Measurements from ENCODE around the gene ELF5. TPM values are rescaled to one million over a fixed set of nuclear protein-coding genes. Genes with fewer than 3 reads are reported as not detected.

The ELF5 gene
- polyA plus RNA-seq, 1 donor from 2014 or later, result not detected

- Histone ChIP-seq H3K27me3 (ENCODE audit: insufficient read depth, low read depth, low read length) (no peaks in the 10 kb centered on the region), H3K27ac (ENCODE audit: low read length) (no peak overlapping the region), H3F3A (ENCODE audit: insufficient read depth, low read length, poor library complexity, severe bottlenecking) (no peaks in the 10 kb centered on the region), H3K9ac (ENCODE audit: low read length) (no peak overlapping the region), H3K9me3 (ENCODE audit: low read length) (peaks cover 4% of the 10 kb centered on the region), H3K9me2 (ENCODE audit: insufficient read depth, low read length) (no peaks in the 10 kb centered on the region), H3K36me3 (ENCODE audit: insufficient read depth, low read length) (no peaks in the 10 kb centered on the region), H3K4me3 (ENCODE audit: low read length) (no peak overlapping the region), H4K20me1 (ENCODE audit: insufficient read depth) (no peaks in the 10 kb centered on the region), H3K4me2 (ENCODE audit: low read length) (no peak overlapping the region), H3K79me2 (replicated peaks; ENCODE audit: insufficient read depth, low read length) (no peaks in the 10 kb centered on the region), H2AFZ (ENCODE audit: low read depth, low read length) (no peak overlapping the region)
- no peak for TF ChIP-seq SMC3 (conservative IDR thresholded peaks at IDR 0.05; ENCODE audit: poor library complexity)
- no peak for TF ChIP-seq EP300 (conservative IDR thresholded peaks at IDR 0.05; ENCODE audit: poor library complexity, severe bottlenecking)
- no peak for TF ChIP-seq RAD21 (conservative IDR thresholded peaks at IDR 0.05)
- no peak for TF ChIP-seq MXI1 (conservative IDR thresholded peaks at IDR 0.05; ENCODE audit: poor library complexity, severe bottlenecking)
- TF ChIP-seq POLR2AphosphoS5 (IDR thresholded peaks at IDR 0.05), result no peak
- no peak for TF ChIP-seq CTCF (IDR thresholded peaks at IDR 0.05; ENCODE audit: poor library complexity, severe bottlenecking)
- TF ChIP-seq EZH2 (IDR thresholded peaks at IDR 0.05; ENCODE audit: borderline replicate concordance, insufficient read depth, low read length, poor library complexity, severe bottlenecking), result no peak
- TF ChIP-seq TAF1 (IDR thresholded peaks at IDR 0.05; ENCODE audit: low read depth), result no peak
- TF ChIP-seq REST (IDR thresholded peaks at IDR 0.05; ENCODE audit: borderline replicate concordance), result no peak
These were observed 45.3 kb downstream of the ELF5 start for GRCh38 chr11:34468209-34468841.

GRCh38 chr11:34466802-34467488, 46.6 kb downstream of the ELF5 start:
- Histone ChIP-seq H3K4me3 (ENCODE audit: low read length) (no peak overlapping the region), H3K9me3 (ENCODE audit: low read length) (peaks cover 4% of the 10 kb centered on the region), H3F3A (ENCODE audit: insufficient read depth, low read length, poor library complexity, severe bottlenecking) (no peaks in the 10 kb centered on the region), H3K36me3 (ENCODE audit: insufficient read depth, low read length) (no peaks in the 10 kb centered on the region), H2AFZ (ENCODE audit: low read depth, low read length) (no peak overlapping the region), H3K9ac (ENCODE audit: low read length) (no peak overlapping the region), H4K20me1 (ENCODE audit: insufficient read depth) (no peaks in the 10 kb centered on the region), H3K4me2 (ENCODE audit: low read length) (no peak overlapping the region), H3K9me2 (ENCODE audit: insufficient read depth, low read length) (no peaks in the 10 kb centered on the region), H3K27me3 (ENCODE audit: insufficient read depth, low read depth, low read length) (no peaks in the 10 kb centered on the region), H3K27ac (ENCODE audit: low read length) (no peak overlapping the region), H3K79me2 (replicated peaks; ENCODE audit: insufficient read depth, low read length) (no peaks in the 10 kb centered on the region)
- no peak for TF ChIP-seq POLR2AphosphoS5 (IDR thresholded peaks at IDR 0.05)

Measured in neural cell (in vitro differentiated cells).